GOT3 (cell line): ENCODE results near the gene PLPPR5.
"Not testable (repeated sequence)": the region's sequence is repeated elsewhere in the genome, so short reads cannot be mapped to it uniquely, and the experiment has no call there.

Experiments
- DNase-seq: peaks from one replicate; lab custom pipeline; 2025; ENCODE audit warnings: mixed read lengths; lab: John Stamatoyannopoulos, UW

Gene PLPPR5

GRCh38 chr1:98910827-98911226 lies 93.8 kb downstream of the PLPPR5 start:
- no peak for DNase-seq

GRCh38 chr1:98908980-98909379 lies 95.7 kb downstream of the PLPPR5 start:
- DNase-seq, result no peak

GRCh38 chr1:98906809-98907208 lies 97.9 kb downstream of the PLPPR5 start:
- DNase-seq, result no peak

GRCh38 chr1:98906361-98906760 lies 98.3 kb downstream of the PLPPR5 start:
- DNase-seq, result no peak

GRCh38 chr1:98904684-98905083 lies 100.0 kb downstream of the PLPPR5 start:
- no peak for DNase-seq

GRCh38 chr1:98903726-98904125 lies 100.9 kb downstream of the PLPPR5 start:
- DNase-seq, result no peak

GRCh38 chr1:98903261-98903660 lies 101.4 kb downstream of the PLPPR5 start:
- no peak for DNase-seq

GRCh38 chr1:98898940-98899339 lies 105.7 kb downstream of the PLPPR5 start:
- no peak for DNase-seq

GRCh38 chr1:98897479-98897878 lies 107.2 kb downstream of the PLPPR5 start:
- no peak for DNase-seq

GRCh38 chr1:98896711-98897445 lies 107.8 kb downstream of the PLPPR5 start:
- no peak for DNase-seq

- no peak for DNase-seq
These were observed 111.3 kb downstream of the PLPPR5 start for GRCh38 chr1:98893371-98893770.

- DNase-seq, result no peak
These were observed 115.8 kb downstream of the PLPPR5 start for GRCh38 chr1:98888869-98889268.

- no peak for DNase-seq
These were observed 117.2 kb downstream of the PLPPR5 start for GRCh38 chr1:98887507-98887906.

GRCh38 chr1:98884864-98885263 lies 119.8 kb downstream of the PLPPR5 start:
- DNase-seq, result no peak

GRCh38 chr1:98881901-98882300 lies 122.8 kb downstream of the PLPPR5 start:
- DNase-seq, result no peak

GRCh38 chr1:98881234-98881633 lies 123.4 kb downstream of the PLPPR5 start:
- not testable (repeated sequence) for DNase-seq

GRCh38 chr1:98874828-98875227 lies 129.8 kb downstream of the PLPPR5 start:
- no peak for DNase-seq

- DNase-seq, result no peak
These were observed 133.4 kb downstream of the PLPPR5 start for GRCh38 chr1:98870959-98871903.

GRCh38 chr1:98865796-98866195 lies 138.9 kb downstream of the PLPPR5 start:
- DNase-seq, result no peak

- no peak for DNase-seq
These were observed 144.3 kb downstream of the PLPPR5 start for GRCh38 chr1:98860329-98860728.

- no peak for DNase-seq
These were observed 150.5 kb downstream of the PLPPR5 start for GRCh38 chr1:98854137-98854536.

- no peak for DNase-seq
These were observed 154.6 kb downstream of the PLPPR5 start for GRCh38 chr1:98849969-98850636.

GRCh38 chr1:98842241-98842640 lies 162.4 kb downstream of the PLPPR5 start:
- no peak for DNase-seq
